ENCODE measurements around the gene TICAM2.
"Not testable (repeated sequence)": the region's sequence is repeated elsewhere in the genome, so short reads cannot be mapped to it uniquely, and the experiment has no call there.

- TF ChIP-seq, protein P1, sequence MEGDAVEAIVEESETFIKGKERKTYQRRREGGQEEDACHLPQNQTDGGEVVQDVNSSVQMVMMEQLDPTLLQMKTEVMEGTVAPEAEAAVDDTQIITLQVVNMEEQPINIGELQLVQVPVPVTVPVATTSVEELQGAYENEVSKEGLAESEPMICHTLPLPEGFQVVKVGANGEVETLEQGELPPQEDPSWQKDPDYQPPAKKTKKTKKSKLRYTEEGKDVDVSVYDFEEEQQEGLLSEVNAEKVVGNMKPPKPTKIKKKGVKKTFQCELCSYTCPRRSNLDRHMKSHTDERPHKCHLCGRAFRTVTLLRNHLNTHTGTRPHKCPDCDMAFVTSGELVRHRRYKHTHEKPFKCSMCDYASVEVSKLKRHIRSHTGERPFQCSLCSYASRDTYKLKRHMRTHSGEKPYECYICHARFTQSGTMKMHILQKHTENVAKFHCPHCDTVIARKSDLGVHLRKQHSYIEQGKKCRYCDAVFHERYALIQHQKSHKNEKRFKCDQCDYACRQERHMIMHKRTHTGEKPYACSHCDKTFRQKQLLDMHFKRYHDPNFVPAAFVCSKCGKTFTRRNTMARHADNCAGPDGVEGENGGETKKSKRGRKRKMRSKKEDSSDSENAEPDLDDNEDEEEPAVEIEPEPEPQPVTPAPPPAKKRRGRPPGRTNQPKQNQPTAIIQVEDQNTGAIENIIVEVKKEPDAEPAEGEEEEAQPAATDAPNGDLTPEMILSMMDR (IDR thresholded peaks at IDR 0.05; ENCODE audit: control extremely low read depth in 1 of 3, insufficient read depth in 1 of 3, low read depth in 1 of 3, low read length in 3 of 3): not testable (repeated sequence)
- TF ChIP-seq SIRT6 (IDR thresholded peaks at IDR 0.05; ENCODE audit: low read length); POLR2A (IDR thresholded peaks at IDR 0.05; ENCODE audit: control extremely low read depth in 1 of 2, low read depth in 2 of 2, low read length in 2 of 2); BACH1 (IDR thresholded peaks at IDR 0.05; ENCODE audit: low read length); JUND (IDR thresholded peaks at IDR 0.05; ENCODE audit: low read length); SP1 (IDR thresholded peaks at IDR 0.05; ENCODE audit: low read depth, low read length); HDAC6 (IDR thresholded peaks at IDR 0.05; ENCODE audit: low read depth, low read length); POLR2AphosphoS5 (IDR thresholded peaks at IDR 0.05; ENCODE audit: low read depth, low read length); EP300 (IDR thresholded peaks at IDR 0.05; ENCODE audit: borderline replicate concordance in 1 of 2, low read depth in 2 of 2, low read length in 2 of 2); FOSL1 (IDR thresholded peaks at IDR 0.05; ENCODE audit: insufficient read depth, low read depth, low read length): not testable (repeated sequence)
Observed at GRCh38 chr5:115645386-115645785, 43.1 kb upstream of the TICAM2 start.

Data from H1 (cell line).